ENCODE measurements around the gene BCKDHA. TPM values are rescaled to one million over a fixed set of nuclear protein-coding genes. Genes with fewer than 3 reads are reported as not detected.
A peak's percentile ranks its signal among the peaks of the same experiment; 100 is the strongest.

Gene BCKDHA
- total RNA-seq, 2 experiments from 2014 or later: 12.2 to 13.1 TPM

DNA sequence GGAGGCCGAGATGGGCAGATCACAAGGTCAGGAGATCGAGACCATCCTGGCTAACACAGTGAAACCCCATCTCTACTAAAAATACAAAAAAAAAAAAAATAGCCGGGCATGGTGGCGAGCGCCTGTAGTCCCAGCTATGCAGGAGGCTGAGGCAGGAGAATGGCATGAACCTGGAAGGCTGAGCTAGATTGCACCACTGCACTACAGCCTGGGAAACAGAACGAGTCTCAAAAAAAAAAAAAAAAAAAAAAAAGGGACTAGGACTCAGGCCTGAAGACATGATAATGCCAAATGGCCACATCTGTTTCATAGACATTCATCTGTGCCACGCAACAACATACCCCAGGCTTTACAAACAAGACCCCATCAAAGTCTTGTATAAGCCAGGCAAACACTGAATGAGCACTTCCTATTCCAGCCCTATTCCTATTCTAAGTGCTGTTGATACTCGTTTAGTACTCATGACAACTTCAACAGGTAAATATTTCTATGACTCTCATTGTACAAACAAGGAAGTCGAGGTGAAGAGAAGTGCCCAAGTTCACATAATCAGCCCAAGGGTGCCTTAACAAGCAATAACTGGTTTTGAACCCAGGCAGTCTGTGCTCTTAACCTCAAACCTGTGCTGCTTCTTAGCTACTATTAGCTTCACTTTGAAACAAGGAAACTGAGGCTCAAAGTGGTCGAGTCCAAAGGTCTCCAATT lies 35.3 kb upstream of the BCKDHA start:
- H3K27ac ChIP-seq (ENCODE audit: low read depth in 1 of 2, low read length in 2 of 2): peak overlapping the region in 1 of 2 donors; percentile 99
- ATAC-seq (ENCODE audit: poor library complexity) (no peak), DNase-seq (no peak)
- peak overlapping the region; percentile 94 for H3K4me3 Mint-ChIP-seq
- CTCF ChIA-PET: interaction anchor here (0.7 to 3.1 kb wide), 2 partner anchors 9 to 981 kb away, joined by 3 to 17 read pairs; partner anchors contain the start of gene TGFB1
- TF ChIP-seq, protein P1, sequence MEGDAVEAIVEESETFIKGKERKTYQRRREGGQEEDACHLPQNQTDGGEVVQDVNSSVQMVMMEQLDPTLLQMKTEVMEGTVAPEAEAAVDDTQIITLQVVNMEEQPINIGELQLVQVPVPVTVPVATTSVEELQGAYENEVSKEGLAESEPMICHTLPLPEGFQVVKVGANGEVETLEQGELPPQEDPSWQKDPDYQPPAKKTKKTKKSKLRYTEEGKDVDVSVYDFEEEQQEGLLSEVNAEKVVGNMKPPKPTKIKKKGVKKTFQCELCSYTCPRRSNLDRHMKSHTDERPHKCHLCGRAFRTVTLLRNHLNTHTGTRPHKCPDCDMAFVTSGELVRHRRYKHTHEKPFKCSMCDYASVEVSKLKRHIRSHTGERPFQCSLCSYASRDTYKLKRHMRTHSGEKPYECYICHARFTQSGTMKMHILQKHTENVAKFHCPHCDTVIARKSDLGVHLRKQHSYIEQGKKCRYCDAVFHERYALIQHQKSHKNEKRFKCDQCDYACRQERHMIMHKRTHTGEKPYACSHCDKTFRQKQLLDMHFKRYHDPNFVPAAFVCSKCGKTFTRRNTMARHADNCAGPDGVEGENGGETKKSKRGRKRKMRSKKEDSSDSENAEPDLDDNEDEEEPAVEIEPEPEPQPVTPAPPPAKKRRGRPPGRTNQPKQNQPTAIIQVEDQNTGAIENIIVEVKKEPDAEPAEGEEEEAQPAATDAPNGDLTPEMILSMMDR (IDR thresholded peaks at IDR 0.05): no peak
- H3K4me3 ChIP-seq (ENCODE audit: low read length): no peak overlapping the region
- intact Hi-C loops (cut with DNase I, micrococcal nuclease): loop anchor here in 1 of 2 experiments (5.0 kb wide), 2 partner anchors 35 to 715 kb away; partner anchors contain the start of gene ZNF574
- no peaks in the 10 kb centered on the region for H3K27me3 Mint-ChIP-seq
- no peaks in the 10 kb centered on the region for H3K27me3 ChIP-seq (ENCODE audit: control insufficient read depth in 1 of 2, insufficient read depth in 2 of 2, low read length in 2 of 2)
- H3K9me3 ChIP-seq (ENCODE audit: control insufficient read depth in 1 of 2, insufficient read depth in 1 of 2, low read length in 2 of 2): no peaks in the 10 kb centered on the region
- POLR2A ChIA-PET: interaction anchor here (3.7 to 5.3 kb wide), 2 partner anchors 11 to 98 kb away, joined by 108 to 148 read pairs; partner anchors contain the start of genes HNRNPUL1 and TGFB1
- H3K4me1 ChIP-seq (ENCODE audit: insufficient read depth, low read length): peaks cover 52% of the 10 kb centered on the region
- peak overlapping the region; percentile 98 for H3K27ac Mint-ChIP-seq
- no peaks in the 10 kb centered on the region for H3K9me3 Mint-ChIP-seq
- H3K36me3 ChIP-seq (ENCODE audit: insufficient read depth, low read length): peaks cover 3% of the 10 kb centered on the region
- H3K4me1 Mint-ChIP-seq (ENCODE audit: low read depth): peaks cover 55% of the 10 kb centered on the region
- H3K36me3 Mint-ChIP-seq (ENCODE audit: low read depth): peaks cover 13% of the 10 kb centered on the region

DNA sequence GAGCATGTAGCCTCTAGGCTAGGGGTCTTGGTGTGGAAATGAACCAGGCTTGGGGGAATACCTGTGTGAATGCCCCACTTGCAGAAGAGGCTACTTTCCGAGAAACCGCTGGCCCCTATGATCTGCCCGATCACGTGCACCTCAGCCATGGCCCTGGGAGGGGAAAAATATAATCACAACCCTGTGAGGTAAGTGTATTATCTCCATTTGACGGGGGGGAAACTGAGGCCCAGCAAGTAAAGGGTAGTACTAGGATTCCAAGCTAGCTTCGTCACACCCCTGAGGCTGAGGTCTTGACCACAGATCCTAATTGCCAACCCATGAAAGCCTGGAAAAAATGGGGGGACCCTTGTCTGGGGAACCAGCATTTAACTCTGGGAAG lies 34.3 kb upstream of the BCKDHA start:
- peak overlapping the region; percentile 98 to 99 for H3K27ac ChIP-seq (ENCODE audit: low read depth in 1 of 2, low read length in 2 of 2)
- peaks cover 13% of the 10 kb centered on the region for H3K36me3 Mint-ChIP-seq (ENCODE audit: low read depth)
- no peaks in the 10 kb centered on the region for H3K9me3 ChIP-seq (ENCODE audit: control insufficient read depth in 1 of 2, insufficient read depth in 1 of 2, low read length in 2 of 2)
- H3K27me3 ChIP-seq (ENCODE audit: control insufficient read depth in 1 of 2, insufficient read depth in 2 of 2, low read length in 2 of 2): no peaks in the 10 kb centered on the region
- peak overlapping the region; percentile 94 for H3K4me3 Mint-ChIP-seq
- TF ChIP-seq, protein P1 (IDR thresholded peaks at IDR 0.05): no peak
- intact Hi-C loops (cut with DNase I, micrococcal nuclease): loop anchor here in 1 of 2 experiments (5.0 kb wide), 2 partner anchors 36 to 714 kb away; partner anchors contain the start of gene ZNF574
- H3K4me1 Mint-ChIP-seq (ENCODE audit: low read depth): peaks cover 44% of the 10 kb centered on the region
- H3K4me3 ChIP-seq (ENCODE audit: low read length): peak overlapping the region; percentile 66
- peaks cover 41% of the 10 kb centered on the region for H3K4me1 ChIP-seq (ENCODE audit: insufficient read depth, low read length)
- no peak for ATAC-seq (ENCODE audit: poor library complexity)
- H3K9me3 Mint-ChIP-seq: no peaks in the 10 kb centered on the region
- ChIA-PET POLR2A (interaction anchor here (0.7 to 5.3 kb wide), 25 partner anchors 8 to 1928 kb away, joined by 3 to 148 read pairs (median 5); partner anchors contain the start of genes CCDC97, CEACAM21, DMAC2 and EXOSC5), CTCF (interaction anchor here (2.0 to 3.1 kb wide), 3 partner anchors 11 to 101 kb away, joined by 9 to 17 read pairs (median 9); partner anchors contain the start of genes DMAC2 and TGFB1)
- no peaks in the 10 kb centered on the region for H3K27me3 Mint-ChIP-seq
- H3K36me3 ChIP-seq (ENCODE audit: insufficient read depth, low read length): peaks cover 3% of the 10 kb centered on the region
- H3K27ac Mint-ChIP-seq: peak overlapping the region; percentile 98
- no peak for DNase-seq

DNA sequence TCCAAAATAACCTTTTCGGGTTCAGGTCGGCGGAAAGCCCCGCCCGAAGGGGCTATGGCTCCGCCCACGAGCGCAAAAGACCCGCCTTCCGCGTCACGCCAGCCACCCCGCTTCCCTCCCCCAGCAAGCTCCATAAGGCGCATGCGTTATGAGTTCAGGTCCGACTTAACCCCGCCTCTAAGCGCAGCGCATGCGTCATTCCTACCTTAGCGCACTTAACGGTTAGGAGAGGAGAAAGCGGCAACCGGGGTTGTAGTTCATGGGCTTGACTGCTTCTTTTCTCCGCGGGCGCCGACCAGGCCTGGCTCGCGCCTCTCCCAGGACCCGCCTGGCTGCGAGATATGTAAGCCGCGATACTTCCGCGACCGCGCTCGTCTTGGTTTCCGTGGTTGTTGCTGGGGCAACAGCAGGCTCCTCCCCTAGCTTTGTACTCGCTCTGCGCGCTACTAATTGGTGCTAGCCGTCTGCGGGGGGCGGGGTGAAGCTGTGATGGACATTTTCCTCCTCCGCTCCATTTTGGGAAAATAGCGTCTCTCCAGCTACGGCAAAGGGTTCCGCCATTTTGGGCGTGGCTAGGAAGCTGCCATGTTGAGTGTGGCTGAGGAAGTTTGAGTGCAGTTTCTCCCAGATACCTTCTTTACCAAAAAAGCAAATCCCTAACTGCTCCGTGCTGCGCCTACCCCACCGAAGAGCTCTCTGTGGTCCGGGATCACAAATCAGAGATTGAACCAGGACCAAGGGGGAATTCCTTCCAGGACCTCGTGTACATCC lies 33.7 kb upstream of the BCKDHA start, which contains the start of gene B9D2:
B9D2 (minus strand) TSS at position 397 of the 771 bp plus-strand sequence. CDS start 630 bp downstream, outside the sequence.
- no peaks in the 10 kb centered on the region for H3K9me3 ChIP-seq (ENCODE audit: control insufficient read depth in 1 of 2, insufficient read depth in 1 of 2, low read length in 2 of 2)
- H3K4me3 Mint-ChIP-seq: peak within 1 kb of the TSS; percentile 94
- ATAC-seq (ENCODE audit: poor library complexity) (peak; percentile 92), DNase-seq (peak; percentile 97 to 99 (median 98))
- H3K4me3 ChIP-seq (ENCODE audit: low read length): peak within 1 kb of the TSS; percentile 66
- peak within 1 kb of the TSS; percentile 98 to 99 for H3K27ac ChIP-seq (ENCODE audit: low read depth in 1 of 2, low read length in 2 of 2)
- peaks cover 13% of the 10 kb centered on the region for H3K36me3 Mint-ChIP-seq (ENCODE audit: low read depth)
- peaks cover 35% of the 10 kb centered on the region for H3K4me1 ChIP-seq (ENCODE audit: insufficient read depth, low read length)
- peaks cover 3% of the 10 kb centered on the region for H3K36me3 ChIP-seq (ENCODE audit: insufficient read depth, low read length)
- H3K9me3 Mint-ChIP-seq: no peaks in the 10 kb centered on the region
- intact Hi-C loops (cut with DNase I, micrococcal nuclease): loop anchor here (1.0 to 5.0 kb wide), 4 partner anchors 33 to 713 kb away; partner anchors contain the start of genes BCKDHA (in 2 of the 2), EXOSC5 (in 2 of the 2), DMAC2 (in 1 of the 2) and ZNF574 (in 1 of the 2)
- no peaks in the 10 kb centered on the region for H3K27me3 Mint-ChIP-seq
- no peaks in the 10 kb centered on the region for H3K27me3 ChIP-seq (ENCODE audit: control insufficient read depth in 1 of 2, insufficient read depth in 2 of 2, low read length in 2 of 2)
- peaks cover 39% of the 10 kb centered on the region for H3K4me1 Mint-ChIP-seq (ENCODE audit: low read depth)
- POLR2A ChIA-PET: interaction anchor here (0.6 to 5.3 kb wide), 30 partner anchors 9 to 1928 kb away, joined by 3 to 148 read pairs (median 5); partner anchors contain the start of genes ACTMAP, CCDC97, CEACAM21 and DMAC2
- TF ChIP-seq, protein P1 (IDR thresholded peaks at IDR 0.05): no peak
- peak within 1 kb of the TSS; percentile 98 for H3K27ac Mint-ChIP-seq
- CTCF ChIA-PET: interaction anchor here (2.0 to 3.1 kb wide), 3 partner anchors 11 to 101 kb away, joined by 9 to 17 read pairs (median 9); partner anchors contain the start of genes DMAC2 and TGFB1

All from CD4-positive, alpha-beta T cell (primary cell).